ENCODE data around the gene OR6S1. TPM values are rescaled to one million over a fixed set of nuclear protein-coding genes. Genes with fewer than 3 reads are reported as not detected.

The OR6S1 gene
- total and polyA plus RNA-seq, 10 of the 15 experiments (the other 5 are each of a cell fraction or from before 2014, with no cell fraction given): 0.22 to 0.67 (median 0.43) TPM; not detected in 4

DNA sequence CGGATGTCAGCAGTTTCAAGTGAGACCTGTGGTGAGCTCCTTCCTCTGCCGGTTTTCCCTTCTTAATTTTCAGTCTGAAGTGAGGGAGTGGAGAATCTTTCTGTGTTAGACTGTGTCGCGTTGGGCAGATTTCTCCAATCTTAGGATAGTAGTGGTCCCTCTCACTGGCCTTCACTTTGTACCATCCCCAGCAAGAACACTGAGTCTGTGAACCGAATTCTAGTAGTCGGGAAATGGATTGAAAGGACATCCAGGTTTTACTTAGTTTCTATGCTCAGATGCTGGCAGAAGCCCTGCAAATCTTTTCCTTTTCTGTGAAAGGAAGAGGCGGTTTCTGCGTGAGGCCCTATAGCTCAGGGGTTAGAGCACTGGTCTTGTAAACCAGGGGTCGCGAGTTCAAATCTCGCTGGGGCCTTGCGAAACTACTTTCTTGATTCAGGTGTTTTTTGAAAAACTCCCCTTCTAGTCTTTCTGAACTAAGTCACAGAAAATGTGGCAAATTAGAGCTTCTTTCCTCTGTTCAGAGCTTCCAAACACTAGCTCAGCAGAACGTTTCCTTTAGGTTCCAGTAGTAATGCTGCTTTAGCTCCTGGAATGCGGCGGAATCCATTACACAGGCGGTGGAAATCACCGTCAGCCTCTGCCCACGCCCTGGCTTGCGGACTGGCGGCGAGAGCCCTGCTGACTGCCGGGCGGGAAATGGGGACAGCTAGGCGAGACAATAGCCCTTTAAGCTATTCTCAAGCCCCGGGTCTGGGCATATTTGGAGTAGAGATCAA, 40.0 kb upstream of the OR6S1 start (continued):
- TF ChIP-seq MEF2A (IDR thresholded peaks at IDR 0.05; ENCODE audit: insufficient read depth, low read depth, low read length): no peak
- TF ChIP-seq, protein P1, sequence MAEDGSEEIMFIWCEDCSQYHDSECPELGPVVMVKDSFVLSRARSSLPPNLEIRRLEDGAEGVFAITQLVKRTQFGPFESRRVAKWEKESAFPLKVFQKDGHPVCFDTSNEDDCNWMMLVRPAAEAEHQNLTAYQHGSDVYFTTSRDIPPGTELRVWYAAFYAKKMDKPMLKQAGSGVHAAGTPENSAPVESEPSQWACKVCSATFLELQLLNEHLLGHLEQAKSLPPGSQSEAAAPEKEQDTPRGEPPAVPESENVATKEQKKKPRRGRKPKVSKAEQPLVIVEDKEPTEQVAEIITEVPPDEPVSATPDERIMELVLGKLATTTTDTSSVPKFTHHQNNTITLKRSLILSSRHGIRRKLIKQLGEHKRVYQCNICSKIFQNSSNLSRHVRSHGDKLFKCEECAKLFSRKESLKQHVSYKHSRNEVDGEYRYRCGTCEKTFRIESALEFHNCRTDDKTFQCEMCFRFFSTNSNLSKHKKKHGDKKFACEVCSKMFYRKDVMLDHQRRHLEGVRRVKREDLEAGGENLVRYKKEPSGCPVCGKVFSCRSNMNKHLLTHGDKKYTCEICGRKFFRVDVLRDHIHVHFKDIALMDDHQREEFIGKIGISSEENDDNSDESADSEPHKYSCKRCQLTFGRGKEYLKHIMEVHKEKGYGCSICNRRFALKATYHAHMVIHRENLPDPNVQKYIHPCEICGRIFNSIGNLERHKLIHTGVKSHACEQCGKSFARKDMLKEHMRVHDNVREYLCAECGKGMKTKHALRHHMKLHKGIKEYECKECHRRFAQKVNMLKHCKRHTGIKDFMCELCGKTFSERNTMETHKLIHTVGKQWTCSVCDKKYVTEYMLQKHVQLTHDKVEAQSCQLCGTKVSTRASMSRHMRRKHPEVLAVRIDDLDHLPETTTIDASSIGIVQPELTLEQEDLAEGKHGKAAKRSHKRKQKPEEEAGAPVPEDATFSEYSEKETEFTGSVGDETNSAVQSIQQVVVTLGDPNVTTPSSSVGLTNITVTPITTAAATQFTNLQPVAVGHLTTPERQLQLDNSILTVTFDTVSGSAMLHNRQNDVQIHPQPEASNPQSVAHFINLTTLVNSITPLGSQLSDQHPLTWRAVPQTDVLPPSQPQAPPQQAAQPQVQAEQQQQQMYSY (CRISPR knock-in tag; IDR thresholded peaks at IDR 0.05): no peak
- no peak for TF ChIP-seq CBX3 (IDR thresholded peaks at IDR 0.05; ENCODE audit: borderline replicate concordance, low read depth)
- TF ChIP-seq POLR2AphosphoS2 (IDR thresholded peaks at IDR 0.05; ENCODE audit: low read depth, low read length): no peak
- peak in 1 of 2 experiments; percentile 48; a peak in 1 of 4 replicates for TF ChIP-seq EP300 (IDR thresholded peaks at IDR 0.05; ENCODE audit: borderline replicate concordance in 1 of 2, control insufficient read depth in 1 of 2, low read depth in 2 of 2, low read length in 2 of 2)
- TF ChIP-seq HDAC6 (IDR thresholded peaks at IDR 0.05; ENCODE audit: unreplicated experiment): no peak
- peak in 1 of 2 experiments; percentile 94; a peak in 2 of 4 replicates for TF ChIP-seq ETV6 (conservative IDR thresholded peaks at IDR 0.05 in 1 of 2, IDR thresholded peaks at IDR 0.05 in 1 of 2; ENCODE audit: borderline replicate concordance in 1 of 2, low read depth in 1 of 2)
- TF ChIP-seq STAT1 (conservative IDR thresholded peaks at IDR 0.05): peak; percentile 73; the same call in 1 of the 2 replicates
- TF ChIP-seq, protein P2, sequence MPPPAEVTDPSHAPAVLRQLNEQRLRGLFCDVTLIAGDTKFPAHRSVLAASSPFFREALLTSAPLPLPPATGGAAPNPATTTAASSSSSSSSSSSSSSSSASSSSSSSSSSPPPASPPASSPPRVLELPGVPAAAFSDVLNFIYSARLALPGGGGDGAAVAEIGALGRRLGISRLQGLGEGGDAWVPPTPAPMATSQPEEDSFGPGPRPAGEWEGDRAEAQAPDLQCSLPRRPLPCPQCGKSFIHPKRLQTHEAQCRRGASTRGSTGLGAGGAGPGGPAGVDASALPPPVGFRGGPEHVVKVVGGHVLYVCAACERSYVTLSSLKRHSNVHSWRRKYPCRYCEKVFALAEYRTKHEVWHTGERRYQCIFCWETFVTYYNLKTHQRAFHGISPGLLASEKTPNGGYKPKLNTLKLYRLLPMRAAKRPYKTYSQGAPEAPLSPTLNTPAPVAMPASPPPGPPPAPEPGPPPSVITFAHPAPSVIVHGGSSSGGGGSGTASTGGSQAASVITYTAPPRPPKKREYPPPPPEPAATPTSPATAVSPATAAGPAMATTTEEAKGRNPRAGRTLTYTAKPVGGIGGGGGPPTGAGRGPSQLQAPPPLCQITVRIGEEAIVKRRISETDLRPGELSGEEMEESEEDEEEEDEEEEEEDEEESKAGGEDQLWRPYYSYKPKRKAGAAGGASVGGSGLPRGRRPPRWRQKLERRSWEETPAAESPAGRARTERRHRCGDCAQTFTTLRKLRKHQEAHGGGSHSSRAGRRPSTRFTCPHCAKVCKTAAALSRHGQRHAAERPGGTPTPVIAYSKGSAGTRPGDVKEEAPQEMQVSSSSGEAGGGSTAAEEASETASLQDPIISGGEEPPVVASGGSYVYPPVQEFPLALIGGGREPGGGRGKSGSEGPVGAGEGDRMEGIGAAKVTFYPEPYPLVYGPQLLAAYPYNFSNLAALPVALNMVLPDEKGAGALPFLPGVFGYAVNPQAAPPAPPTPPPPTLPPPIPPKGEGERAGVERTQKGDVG (CRISPR knock-in tag; IDR thresholded peaks at IDR 0.05): no peak

Measured in GM12878 (cell line).